B cell (primary cell): ENCODE results near the gene PRRC2C. TPM values are rescaled to one million over a fixed set of nuclear protein-coding genes. Genes with fewer than 3 reads are reported as not detected.

Source experiments
- ATAC-seq: fragments of 200-7000 bp; cut with Tn5 transposase; one replicate; pipeline ENCODE4 v1.10.0; 2021; ENCODE audit warnings: low read depth, mild to moderate bottlenecking, moderate number of reproducible peaks, moderate library complexity
- CTCF ChIA-PET: fragments of 350-600 bp; sonication (Branson Sonifier 250); formaldehyde crosslinking; loops from one replicate; lab custom pipeline; 2021; ENCODE audit warnings: antibody characterized with exemption, inconsistent platforms; lab: Charles Lee
- POLR2A ChIA-PET: fragments of 350-600 bp; sonication (Branson Sonifier 250); formaldehyde crosslinking; loops from one replicate; lab custom pipeline; 2021; ENCODE audit warnings: antibody characterized with exemption; lab: Charles Lee
- DNase-seq: peaks from one replicate; pipeline ENCODE4 v3.0.0; 2013
- H2AFZ ChIP-seq: 2 replicates; pipeline ENCODE4 v1.6.1; 2012; ENCODE audit warnings: mild to moderate bottlenecking, low read depth, low read length; ENCODE audit not compliant: insufficient read depth, poor library complexity, severe bottlenecking
- H3K27ac ChIP-seq, 2 donors: 1 replicate in 1 of 2; 2 replicates in 1 of 2; pipeline ENCODE4 v1.5.1; 2012 to 2013; ENCODE audit warnings: low read length in 2 of 2, mild to moderate bottlenecking in 2 of 2, moderate library complexity in 1 of 2
- H3K27me3 ChIP-seq, 4 experiments: fragments of 200-600 bp in 1 of 4; sonication (generic) in 1 of 4; replicated peaks in 1 of 4; 1 replicate in 2 of 4; 2 replicates in 2 of 4; pipeline versions ENCODE4 v1.6.1 to v1.7.0; 2013 to 2016; ENCODE audit warnings: low read length in 3 of 4, mild to moderate bottlenecking in 2 of 4, mixed read lengths in 1 of 4, moderate library complexity in 1 of 4; ENCODE audit not compliant: insufficient read depth in 4 of 4, control insufficient read depth in 3 of 4; ENCODE audit errors: control extremely low read depth in 1 of 4
- H3K36me3 ChIP-seq, 2 experiments: replicated peaks in 1 of 2; 1 replicate in 1 of 2; 2 replicates in 1 of 2; pipeline versions ENCODE4 v1.6.1 to v1.7.1; 2013; ENCODE audit warnings: low read length in 1 of 2; ENCODE audit not compliant: insufficient read depth in 2 of 2, control insufficient read depth in 1 of 2; ENCODE audit errors: control extremely low read depth in 1 of 2, extremely low read depth in 1 of 2
- H3K4me1 ChIP-seq, 2 donors: fragments of 200-600 bp in 1 of 2; sonication (generic) in 1 of 2; 1 replicate in 1 of 2; 2 replicates in 1 of 2; pipeline versions ENCODE4 v1.5.1 to v1.6.1; 2013 to 2017; ENCODE audit warnings: low read length in 2 of 2; ENCODE audit not compliant: control insufficient read depth in 2 of 2, insufficient read depth in 2 of 2
- H3K4me2 ChIP-seq: replicated peaks from 2 replicates; pipeline ENCODE3; 2012; ENCODE audit warnings: mild to moderate bottlenecking, low read depth, low read length; ENCODE audit not compliant: poor library complexity, severe bottlenecking
- H3K4me3 ChIP-seq, 5 experiments: fragments of 200-600 bp in 1 of 5; sonication (generic) in 1 of 5; 1 replicate in 3 of 5; 2 replicates in 2 of 5; pipeline versions ENCODE4 v1.5.1 to v1.7.0; 2011 to 2016; ENCODE audit warnings: low read length in 4 of 5, mild to moderate bottlenecking in 4 of 5, low read depth in 2 of 5, control low read depth in 1 of 5, moderate library complexity in 1 of 5; ENCODE audit not compliant: insufficient read depth in 1 of 5; ENCODE audit errors: control extremely low read depth in 1 of 5, extremely low read depth in 1 of 5
- H3K79me2 ChIP-seq: fragments of 200-600 bp; sonication (generic); one replicate; pipeline ENCODE4 v1.6.0; 2016; ENCODE audit warnings: low read length; ENCODE audit not compliant: control insufficient read depth, insufficient read depth
- H3K9ac ChIP-seq: fragments of 200-600 bp; sonication (generic); 2 replicates; pipeline ENCODE4 v1.6.1; 2017; ENCODE audit warnings: mild to moderate bottlenecking, low read length, moderate library complexity
- H3K9me3 ChIP-seq, 3 donors: one replicate each; pipeline versions ENCODE4 v1.6.1 to v1.7.1; 2013; ENCODE audit warnings: low read length in 2 of 3; ENCODE audit not compliant: control insufficient read depth in 2 of 3, insufficient read depth in 1 of 3; ENCODE audit errors: control extremely low read depth in 1 of 3
- H4K20me1 ChIP-seq: 2 replicates; pipeline ENCODE4 v1.6.0; 2012; ENCODE audit warnings: mild to moderate bottlenecking, low read length; ENCODE audit not compliant: insufficient read depth, control insufficient read depth, poor library complexity, severe bottlenecking
- H3K27ac Mint-ChIP-seq: one replicate; pipeline ENCODE4 v1.8.0; 2021; ENCODE audit warnings: mixed read lengths
- H3K27me3 Mint-ChIP-seq: one replicate; pipeline ENCODE4 v1.8.0; 2021; ENCODE audit warnings: mixed read lengths
- H3K4me1 Mint-ChIP-seq: one replicate; pipeline ENCODE4 v1.8.0; 2021; ENCODE audit warnings: mixed read lengths
- H3K4me3 Mint-ChIP-seq: one replicate; pipeline ENCODE4 v1.8.0; 2021; ENCODE audit warnings: mixed read lengths
- H3K9me3 Mint-ChIP-seq: one replicate; pipeline ENCODE4 v1.8.0; 2022; ENCODE audit warnings: mixed read lengths; ENCODE audit not compliant: insufficient read depth
- CTCF ChIP-seq: fragments of 200-600 bp; IDR thresholded peaks from one replicate; pipeline ENCODE4 v1.8.0; 2022; ENCODE audit warnings: antibody characterized with exemption, mild to moderate bottlenecking
- EZH2 ChIP-seq: IDR thresholded peaks from 2 replicates; pipeline ENCODE4 v1.6.1; 2012; ENCODE audit warnings: borderline replicate concordance, low read depth, mild to moderate bottlenecking, moderate library complexity, low read length; ENCODE audit not compliant: insufficient read depth, poor library complexity, severe bottlenecking
- WGBS: methylation state at CpG from one replicate; pipeline ENCODE4 v1.1.5; 2013; ENCODE audit warnings: missing lambda C conversion rate; ENCODE audit not compliant: insufficient coverage; 5-methylcytosine and 5-hydroxymethylcytosine counted together
- intact Hi-C: fragments of 100-400 bp; cut with micrococcal nuclease; formaldehyde crosslinking; loops from one replicate; pipeline ENCODE4 v1.10.0; 2022
- polyA plus RNA-seq: library from polyadenylated mRNA; depleted of rRNA; stranded (reverse); fragments of >200 nt; gene quantifications from 2 replicates; pipeline ENCODE4 v1.2.3, GENCODE V29; 2012
- total RNA-seq, 2 donors: library from RNA; stranded (reverse); fragments of 120-200 nt in 1 of 2; gene quantifications; 1 replicate in 1 of 2; 2 replicates in 1 of 2; pipeline versions ENCODE4 v1.2.3 to v1.2.4, GENCODE V29; 2013 to 2022

Gene PRRC2C
- total and polyA plus RNA-seq, 2 donors (not counting 1 experiment from before 2014, with no cell fraction given) = 65.4 to 305 TPM

GRCh38 chr1:171501305-171502024 lies 16.1 kb downstream of the PRRC2C start:
- H2AFZ ChIP-seq = no peak overlapping the region
- no peak overlapping the region for H3K4me3 ChIP-seq
- Mint-ChIP-seq H3K4me1 (peaks cover 81% of the 10 kb centered on the region), H3K4me3 (no peak overlapping the region), H3K9me3 (no peaks in the 10 kb centered on the region), H3K27ac (no peak overlapping the region), H3K27me3 (no peaks in the 10 kb centered on the region)
- ChIA-PET POLR2A (interaction anchor here (1.7 kb wide), 1 partner anchor 16 kb away, joined by 6 read pairs; the partner anchor contains the start of gene PRRC2C), CTCF (no interaction called here)
- peaks cover 2 to 13% of the 10 kb centered on the region in 2 experiments for H3K36me3 ChIP-seq
- no peak overlapping the region for H3K9ac ChIP-seq
- TF ChIP-seq EZH2 (no peak), CTCF (no peak)
- DNase-seq = no peak
- ATAC-seq = no peak
- peaks cover 23 to 32% of the 10 kb centered on the region in 2 donors for H3K4me1 ChIP-seq
- intact Hi-C loops = no loop called here
- peaks cover 99% of the 10 kb centered on the region for H4K20me1 ChIP-seq
- H3K27me3 ChIP-seq = no peaks in the 10 kb centered on the region
- H3K9me3 ChIP-seq = no peaks in the 10 kb centered on the region
- H3K27ac ChIP-seq = peak overlapping the region in 1 of 2 donors; percentile 24
- peak overlapping the region; percentile 7 for H3K4me2 ChIP-seq
- H3K79me2 ChIP-seq = peaks cover 100% of the 10 kb centered on the region

GRCh38 chr1:171506525-171507304 lies 21.4 kb downstream of the PRRC2C start:
- peak overlapping the region; percentile 41 for H3K4me3 Mint-ChIP-seq
- peaks cover 20 to 37% of the 10 kb centered on the region in 2 donors for H3K4me1 ChIP-seq
- intact Hi-C loops = no loop called here
- no peaks in the 10 kb centered on the region for H3K27me3 Mint-ChIP-seq
- H3K4me1 Mint-ChIP-seq = peaks cover 86% of the 10 kb centered on the region
- no peaks in the 10 kb centered on the region for H3K9me3 ChIP-seq
- H4K20me1 ChIP-seq = peaks cover 94% of the 10 kb centered on the region
- no peak overlapping the region for H3K4me3 ChIP-seq
- no peak for ATAC-seq
- no peaks in the 10 kb centered on the region for H3K27me3 ChIP-seq
- H3K27ac ChIP-seq = peak overlapping the region in 1 of 2 donors; percentile 40
- H3K27ac Mint-ChIP-seq = no peak overlapping the region
- H3K79me2 ChIP-seq = peaks cover 100% of the 10 kb centered on the region
- no peak for DNase-seq
- no peak overlapping the region for H2AFZ ChIP-seq
- peaks cover 6 to 9% of the 10 kb centered on the region in 2 experiments for H3K36me3 ChIP-seq
- TF ChIP-seq EZH2 (no peak), CTCF (no peak)
- H3K9me3 Mint-ChIP-seq = no peaks in the 10 kb centered on the region
- no peak overlapping the region for H3K9ac ChIP-seq
- POLR2A ChIA-PET = no interaction called here
- WGBS = no CpG with 5 or more reads among the region's 1 CpG
- peak overlapping the region; percentile 13 for H3K4me2 ChIP-seq
- CTCF ChIA-PET = interaction anchor here (1.0 kb wide), 1 partner anchor 21 kb away, joined by 3 read pairs; the partner anchor contains the start of gene PRRC2C
